ENCODE measurements around the gene NUDT15.
"Not testable (repeated sequence)": the region's sequence is repeated elsewhere in the genome, so short reads cannot be mapped to it uniquely, and the experiment has no call there.

NUDT15 gene

GRCh38 chr13:48037346-48038173 lies at the start of gene NUDT15:
Gene NUDT15, plus strand, starts transcription at chr13:48037726. Its CDS starts 21 bp downstream, at chr13:48037747.
- peak; percentile 97 for DNase-seq (ENCODE audit: low spot score)

- no peak for DNase-seq (ENCODE audit: low spot score)
Observed at GRCh38 chr13:47990427-47990826, 47.1 kb upstream of the NUDT15 start.

GRCh38 chr13:47990920-47991466 lies 46.5 kb upstream of the NUDT15 start:
- DNase-seq (ENCODE audit: low spot score), result no peak

- no peak for DNase-seq (ENCODE audit: low spot score)
Observed at GRCh38 chr13:47991859-47992258, 45.7 kb upstream of the NUDT15 start.

- DNase-seq (ENCODE audit: low spot score), result no peak
Observed at GRCh38 chr13:47997384-47997783, 40.1 kb upstream of the NUDT15 start.

- DNase-seq (ENCODE audit: low spot score), result peak; percentile 4
Observed at GRCh38 chr13:47999973-48000372, 37.6 kb upstream of the NUDT15 start.

GRCh38 chr13:48000559-48001113 lies 36.9 kb upstream of the NUDT15 start:
- DNase-seq (ENCODE audit: low spot score), result peak; percentile 49

- peak; percentile 98 for DNase-seq (ENCODE audit: low spot score)
Observed at GRCh38 chr13:48001114-48001881, 36.2 kb upstream of the NUDT15 start, which contains the start of gene SUCLA2. Gene SUCLA2, minus strand, starts transcription at chr13:48001273. Its CDS starts 4 bp downstream, at chr13:48001269.

GRCh38 chr13:48001999-48002398 lies 35.5 kb upstream of the NUDT15 start:
- not testable (repeated sequence) for DNase-seq (ENCODE audit: low spot score)

- no peak for DNase-seq (ENCODE audit: low spot score)
Observed at GRCh38 chr13:48004201-48004600, 33.3 kb upstream of the NUDT15 start.

GRCh38 chr13:48006396-48006795 lies 31.1 kb upstream of the NUDT15 start:
- DNase-seq (ENCODE audit: low spot score), result no peak

GRCh38 chr13:48009284-48009683 lies 28.2 kb upstream of the NUDT15 start:
- DNase-seq (ENCODE audit: low spot score), result no peak

- no peak for DNase-seq (ENCODE audit: low spot score)
Observed at GRCh38 chr13:48010698-48011097, 26.8 kb upstream of the NUDT15 start.

- DNase-seq (ENCODE audit: low spot score), result no peak
Observed at GRCh38 chr13:48012668-48013067, 24.9 kb upstream of the NUDT15 start.

- no peak for DNase-seq (ENCODE audit: low spot score)
Observed at GRCh38 chr13:48014359-48014758, 23.2 kb upstream of the NUDT15 start.

GRCh38 chr13:48018637-48019036 lies 18.9 kb upstream of the NUDT15 start:
- DNase-seq (ENCODE audit: low spot score), result no peak

GRCh38 chr13:48019796-48020195 lies 17.7 kb upstream of the NUDT15 start:
- DNase-seq (ENCODE audit: low spot score), result no peak

GRCh38 chr13:48028066-48028465 lies 9.5 kb upstream of the NUDT15 start:
- DNase-seq (ENCODE audit: low spot score), result no peak

- DNase-seq (ENCODE audit: low spot score), result no peak
Observed at GRCh38 chr13:48029859-48030258, 7.7 kb upstream of the NUDT15 start.

- peak; percentile 50 for DNase-seq (ENCODE audit: low spot score)
Observed at GRCh38 chr13:48038761-48039160, 1.2 kb downstream of the NUDT15 start.

- no peak for DNase-seq (ENCODE audit: low spot score)
Observed at GRCh38 chr13:48040049-48040448, 2.5 kb downstream of the NUDT15 start.

- no peak for DNase-seq (ENCODE audit: low spot score)
Observed at GRCh38 chr13:48040896-48041295, 3.4 kb downstream of the NUDT15 start.

Measured in germinal center (tissue), 1 donor.